Measurements from ENCODE around the gene IQCE. TPM values are rescaled to one million over a fixed set of nuclear protein-coding genes. Genes with fewer than 3 reads are reported as not detected.

The IQCE gene
- total RNA-seq, 1 experiment from 2014 or later: 44.8 TPM

DNA sequence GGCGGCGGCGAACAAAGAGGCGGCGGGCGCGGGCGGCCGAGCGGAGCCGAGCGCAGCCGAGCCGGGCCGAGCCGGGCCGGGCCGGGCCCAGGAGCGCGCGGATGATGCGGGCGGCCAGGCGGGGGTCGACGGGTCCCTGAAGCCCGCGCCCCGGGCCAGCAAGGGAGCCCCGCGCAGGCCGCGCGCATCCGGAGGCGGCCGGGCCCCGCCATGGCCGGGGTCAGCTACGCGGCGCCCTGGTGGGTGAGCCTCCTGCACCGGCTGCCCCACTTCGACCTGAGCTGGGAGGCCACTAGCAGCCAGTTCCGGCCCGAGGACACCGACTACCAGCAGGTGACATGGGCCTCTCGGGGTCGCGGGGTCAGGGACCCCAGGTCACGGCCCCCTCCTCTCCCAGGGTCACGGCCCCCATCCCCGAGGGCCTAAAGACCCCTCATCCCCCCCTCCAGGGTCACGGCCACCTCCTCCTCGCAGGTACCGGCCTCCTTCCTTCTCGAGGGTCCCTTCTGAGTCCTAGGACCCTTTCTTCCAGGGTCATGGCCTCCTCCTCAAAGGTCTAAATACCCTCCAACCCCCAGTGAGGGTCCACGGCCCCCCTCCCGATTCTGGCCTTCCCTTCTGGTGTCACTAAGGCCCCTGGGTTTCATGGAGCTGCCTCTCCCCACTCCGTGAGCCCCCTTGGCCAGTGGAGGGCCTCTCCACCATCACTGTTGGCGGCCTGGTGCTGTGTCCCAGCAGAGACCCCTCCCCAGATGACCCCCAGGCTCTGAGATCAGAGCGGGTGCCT is 73.4 kb downstream of the IQCE start, which contains the start of gene TTYH3:
TTYH3 (plus strand) TSS at position 41 of the 787 bp plus-strand sequence; CDS start at position 211, 170 bp downstream.
- Histone ChIP-seq H3K4me1 (ENCODE audit: control insufficient read depth, insufficient read depth, low read length) (peaks cover 37% of the 10 kb centered on the region), H3K9me3 (ENCODE audit: control insufficient read depth, insufficient read depth, low read depth, low read length) (no peaks in the 10 kb centered on the region), H3K27me3 (ENCODE audit: control insufficient read depth, insufficient read depth, low read length) (no peaks in the 10 kb centered on the region), H3K4me3 (ENCODE audit: low read depth in 2 of 2, low read length in 2 of 2) (peak within 1 kb of the TSS; percentile 95 to 98), H3K36me3 (ENCODE audit: control insufficient read depth, insufficient read depth, low read length) (no peaks in the 10 kb centered on the region; the same call in 1 of the 2 replicates), H3K27ac (ENCODE audit: low read length) (peak within 1 kb of the TSS; percentile 98)
- in situ Hi-C loops (cut with HindIII; ENCODE audit: low pct_unique_long_range_greater_than_20kb, low sequenced_read_pairs): no loop called here
- CTCF ChIA-PET: interaction anchor here (0.6 to 1.3 kb wide), 2 partner anchors 12 to 29 kb away, joined by 3 to 4 read pairs; no protein-coding TSS in a partner anchor
- DNase-seq (ENCODE audit: low read depth, low spot score) (no peak), ATAC-seq (peak; percentile 61)
- TF ChIP-seq POLR2AphosphoS5 (IDR thresholded peaks at IDR 0.05; ENCODE audit: low read depth, low read length) (no peak), SIN3A (IDR thresholded peaks at IDR 0.05; ENCODE audit: borderline replicate concordance, insufficient read depth, low read depth, low read length) (peak; percentile 73; the same call in 1 of the 2 replicates), TCF7L2 (IDR thresholded peaks at IDR 0.05; ENCODE audit: low read depth, low read length) (peak; percentile 77)
- TF ChIP-seq, protein P1, sequence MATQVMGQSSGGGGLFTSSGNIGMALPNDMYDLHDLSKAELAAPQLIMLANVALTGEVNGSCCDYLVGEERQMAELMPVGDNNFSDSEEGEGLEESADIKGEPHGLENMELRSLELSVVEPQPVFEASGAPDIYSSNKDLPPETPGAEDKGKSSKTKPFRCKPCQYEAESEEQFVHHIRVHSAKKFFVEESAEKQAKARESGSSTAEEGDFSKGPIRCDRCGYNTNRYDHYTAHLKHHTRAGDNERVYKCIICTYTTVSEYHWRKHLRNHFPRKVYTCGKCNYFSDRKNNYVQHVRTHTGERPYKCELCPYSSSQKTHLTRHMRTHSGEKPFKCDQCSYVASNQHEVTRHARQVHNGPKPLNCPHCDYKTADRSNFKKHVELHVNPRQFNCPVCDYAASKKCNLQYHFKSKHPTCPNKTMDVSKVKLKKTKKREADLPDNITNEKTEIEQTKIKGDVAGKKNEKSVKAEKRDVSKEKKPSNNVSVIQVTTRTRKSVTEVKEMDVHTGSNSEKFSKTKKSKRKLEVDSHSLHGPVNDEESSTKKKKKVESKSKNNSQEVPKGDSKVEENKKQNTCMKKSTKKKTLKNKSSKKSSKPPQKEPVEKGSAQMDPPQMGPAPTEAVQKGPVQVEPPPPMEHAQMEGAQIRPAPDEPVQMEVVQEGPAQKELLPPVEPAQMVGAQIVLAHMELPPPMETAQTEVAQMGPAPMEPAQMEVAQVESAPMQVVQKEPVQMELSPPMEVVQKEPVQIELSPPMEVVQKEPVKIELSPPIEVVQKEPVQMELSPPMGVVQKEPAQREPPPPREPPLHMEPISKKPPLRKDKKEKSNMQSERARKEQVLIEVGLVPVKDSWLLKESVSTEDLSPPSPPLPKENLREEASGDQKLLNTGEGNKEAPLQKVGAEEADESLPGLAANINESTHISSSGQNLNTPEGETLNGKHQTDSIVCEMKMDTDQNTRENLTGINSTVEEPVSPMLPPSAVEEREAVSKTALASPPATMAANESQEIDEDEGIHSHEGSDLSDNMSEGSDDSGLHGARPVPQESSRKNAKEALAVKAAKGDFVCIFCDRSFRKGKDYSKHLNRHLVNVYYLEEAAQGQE (IDR thresholded peaks at IDR 0.05; ENCODE audit: insufficient read depth in 1 of 2, low read depth in 2 of 2, low read length in 1 of 2): no peak
- TF ChIP-seq, protein P2, sequence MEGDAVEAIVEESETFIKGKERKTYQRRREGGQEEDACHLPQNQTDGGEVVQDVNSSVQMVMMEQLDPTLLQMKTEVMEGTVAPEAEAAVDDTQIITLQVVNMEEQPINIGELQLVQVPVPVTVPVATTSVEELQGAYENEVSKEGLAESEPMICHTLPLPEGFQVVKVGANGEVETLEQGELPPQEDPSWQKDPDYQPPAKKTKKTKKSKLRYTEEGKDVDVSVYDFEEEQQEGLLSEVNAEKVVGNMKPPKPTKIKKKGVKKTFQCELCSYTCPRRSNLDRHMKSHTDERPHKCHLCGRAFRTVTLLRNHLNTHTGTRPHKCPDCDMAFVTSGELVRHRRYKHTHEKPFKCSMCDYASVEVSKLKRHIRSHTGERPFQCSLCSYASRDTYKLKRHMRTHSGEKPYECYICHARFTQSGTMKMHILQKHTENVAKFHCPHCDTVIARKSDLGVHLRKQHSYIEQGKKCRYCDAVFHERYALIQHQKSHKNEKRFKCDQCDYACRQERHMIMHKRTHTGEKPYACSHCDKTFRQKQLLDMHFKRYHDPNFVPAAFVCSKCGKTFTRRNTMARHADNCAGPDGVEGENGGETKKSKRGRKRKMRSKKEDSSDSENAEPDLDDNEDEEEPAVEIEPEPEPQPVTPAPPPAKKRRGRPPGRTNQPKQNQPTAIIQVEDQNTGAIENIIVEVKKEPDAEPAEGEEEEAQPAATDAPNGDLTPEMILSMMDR (IDR thresholded peaks at IDR 0.05): no peak
- POLR2A ChIA-PET: no interaction called here
- intact Hi-C loops (cut with micrococcal nuclease; ENCODE audit: unreplicated experiment): no loop called here
- no TSS peak for BruUV-seq (replicated peaks)

DNA sequence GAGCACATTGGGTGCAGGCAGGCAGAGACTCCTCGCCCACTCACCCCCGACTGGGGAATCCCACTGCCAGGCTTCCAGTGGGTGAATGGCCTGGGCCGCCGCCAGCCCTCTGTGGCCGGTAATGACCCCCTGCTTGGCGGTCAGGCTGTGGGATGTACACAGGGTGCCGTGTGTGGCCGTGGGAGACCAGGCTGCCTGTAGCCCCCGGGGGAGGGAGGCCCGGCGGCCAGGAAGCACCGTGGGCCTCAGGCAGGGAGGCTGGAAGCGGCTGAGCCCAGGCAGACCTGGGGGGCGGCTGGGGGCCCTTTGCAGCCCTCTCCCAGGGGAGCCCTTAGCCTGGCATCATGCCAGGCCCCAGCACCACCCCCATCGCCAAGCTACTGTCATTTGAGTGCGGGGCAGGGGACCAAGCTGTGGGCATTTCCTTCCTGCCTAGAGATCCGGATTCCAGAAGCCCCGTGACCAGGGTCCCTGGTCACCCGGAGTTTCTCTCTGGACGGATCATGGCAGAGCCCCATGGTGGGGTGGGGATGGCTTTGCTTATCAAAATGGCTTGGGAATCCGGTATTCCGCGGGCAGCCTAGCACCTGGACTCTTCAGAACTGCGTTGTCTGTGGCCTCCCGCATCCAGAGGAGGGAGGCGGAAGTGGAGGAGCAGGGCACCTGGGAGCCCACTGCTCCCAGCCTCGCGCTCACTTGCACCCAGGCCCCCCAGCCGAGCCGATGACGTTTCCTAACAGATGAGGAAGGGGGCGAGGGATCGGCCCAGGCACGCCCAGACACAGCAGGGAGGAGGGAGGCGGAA is 74.2 kb downstream of the IQCE start:
- CTCF ChIA-PET: interaction anchor here (0.6 kb wide), 1 partner anchor 28 kb away, joined by 3 read pairs; no protein-coding TSS in a partner anchor

More for the DNA sequence above, 74.2 kb downstream of the IQCE start:
- ATAC-seq (peak; percentile 36), DNase-seq (ENCODE audit: low read depth, low spot score) (no peak)
- Histone ChIP-seq H3K27me3 (ENCODE audit: control insufficient read depth, insufficient read depth, low read length) (no peaks in the 10 kb centered on the region), H3K36me3 (ENCODE audit: control insufficient read depth, insufficient read depth, low read length) (no peaks in the 10 kb centered on the region; the same call in 1 of the 2 replicates), H3K27ac (ENCODE audit: low read length) (peak overlapping the region; percentile 98), H3K4me1 (ENCODE audit: control insufficient read depth, insufficient read depth, low read length) (peaks cover 45% of the 10 kb centered on the region), H3K4me3 (ENCODE audit: low read depth in 2 of 2, low read length in 2 of 2) (peak overlapping the region; percentile 95 to 98), H3K9me3 (ENCODE audit: control insufficient read depth, insufficient read depth, low read depth, low read length) (no peaks in the 10 kb centered on the region)
- POLR2A ChIA-PET: no interaction called here
- TF ChIP-seq SIN3A (IDR thresholded peaks at IDR 0.05; ENCODE audit: borderline replicate concordance, insufficient read depth, low read depth, low read length): no peak
- peak; percentile 2; the same call in 1 of the 2 replicates for TF ChIP-seq POLR2AphosphoS5 (IDR thresholded peaks at IDR 0.05; ENCODE audit: low read depth, low read length)
- TF ChIP-seq, protein P1 (IDR thresholded peaks at IDR 0.05; ENCODE audit: insufficient read depth in 1 of 2, low read depth in 2 of 2, low read length in 1 of 2): no peak
- TF ChIP-seq, protein P2 (IDR thresholded peaks at IDR 0.05): no peak
- 0 out of 2 replicates have a peak, but pooled peaks have one; percentile 1 for TF ChIP-seq TCF7L2 (IDR thresholded peaks at IDR 0.05; ENCODE audit: low read depth, low read length)
- intact Hi-C loops (cut with micrococcal nuclease; ENCODE audit: unreplicated experiment): no loop called here
- no TSS peak for BruUV-seq (replicated peaks)
- in situ Hi-C loops (cut with HindIII; ENCODE audit: low pct_unique_long_range_greater_than_20kb, low sequenced_read_pairs): no loop called here
